ENCODE results near the gene RPA3.

The RPA3 gene

GRCh38 chr7:7732621-7733281, 14.3 kb upstream of the RPA3 start:
- DNase-seq, result no peak

- DNase-seq, result no peak
Measured at GRCh38 chr7:7731732-7732131, 13.3 kb upstream of the RPA3 start.

- no peak for DNase-seq
Measured at GRCh38 chr7:7720750-7721621, 2.6 kb upstream of the RPA3 start.

GRCh38 chr7:7720193-7720592, 1.8 kb upstream of the RPA3 start:
- DNase-seq, result no peak

- DNase-seq, result no peak
Measured at GRCh38 chr7:7719236-7719635, 829 bp upstream of the RPA3 start.

- no peak for DNase-seq
Measured at GRCh38 chr7:7713730-7714129, 4.7 kb downstream of the RPA3 start.

- no peak for DNase-seq
Measured at GRCh38 chr7:7710469-7710868, 7.9 kb downstream of the RPA3 start.

- no peak for DNase-seq
Measured at GRCh38 chr7:7709291-7709690, 9.1 kb downstream of the RPA3 start.

GRCh38 chr7:7707806-7708205, 10.6 kb downstream of the RPA3 start:
- DNase-seq, result no peak

GRCh38 chr7:7707246-7707645, 11.2 kb downstream of the RPA3 start:
- DNase-seq, result no peak

- DNase-seq, result no peak
Measured at GRCh38 chr7:7706556-7707172, 11.7 kb downstream of the RPA3 start.

- DNase-seq, result no peak
Measured at GRCh38 chr7:7706101-7706511, 12.3 kb downstream of the RPA3 start.

GRCh38 chr7:7705318-7705717, 13.1 kb downstream of the RPA3 start:
- DNase-seq, result no peak

- no peak for DNase-seq
Measured at GRCh38 chr7:7704867-7705266, 13.5 kb downstream of the RPA3 start.

GRCh38 chr7:7703427-7703826, 15.0 kb downstream of the RPA3 start:
- no peak for DNase-seq

GRCh38 chr7:7702826-7703225, 15.6 kb downstream of the RPA3 start:
- DNase-seq, result no peak

GRCh38 chr7:7701527-7701926, 16.9 kb downstream of the RPA3 start:
- no peak for DNase-seq

GRCh38 chr7:7699970-7700369, 18.4 kb downstream of the RPA3 start:
- DNase-seq, result no peak

GRCh38 chr7:7699380-7699779, 19.0 kb downstream of the RPA3 start:
- DNase-seq, result no peak

- DNase-seq, result no peak
Measured at GRCh38 chr7:7698930-7699329, 19.5 kb downstream of the RPA3 start.

- DNase-seq, result no peak
Measured at GRCh38 chr7:7696458-7697119, 21.8 kb downstream of the RPA3 start.

GRCh38 chr7:7695111-7695817, 23.1 kb downstream of the RPA3 start:
- no peak for DNase-seq

GRCh38 chr7:7694542-7694941, 23.9 kb downstream of the RPA3 start:
- no peak for DNase-seq
